ENCODE results near the gene SKAP2.

- TF ChIP-seq JUNB (IDR thresholded peaks at IDR 0.05; ENCODE audit: unreplicated experiment): no peak
- TF ChIP-seq, protein P1, sequence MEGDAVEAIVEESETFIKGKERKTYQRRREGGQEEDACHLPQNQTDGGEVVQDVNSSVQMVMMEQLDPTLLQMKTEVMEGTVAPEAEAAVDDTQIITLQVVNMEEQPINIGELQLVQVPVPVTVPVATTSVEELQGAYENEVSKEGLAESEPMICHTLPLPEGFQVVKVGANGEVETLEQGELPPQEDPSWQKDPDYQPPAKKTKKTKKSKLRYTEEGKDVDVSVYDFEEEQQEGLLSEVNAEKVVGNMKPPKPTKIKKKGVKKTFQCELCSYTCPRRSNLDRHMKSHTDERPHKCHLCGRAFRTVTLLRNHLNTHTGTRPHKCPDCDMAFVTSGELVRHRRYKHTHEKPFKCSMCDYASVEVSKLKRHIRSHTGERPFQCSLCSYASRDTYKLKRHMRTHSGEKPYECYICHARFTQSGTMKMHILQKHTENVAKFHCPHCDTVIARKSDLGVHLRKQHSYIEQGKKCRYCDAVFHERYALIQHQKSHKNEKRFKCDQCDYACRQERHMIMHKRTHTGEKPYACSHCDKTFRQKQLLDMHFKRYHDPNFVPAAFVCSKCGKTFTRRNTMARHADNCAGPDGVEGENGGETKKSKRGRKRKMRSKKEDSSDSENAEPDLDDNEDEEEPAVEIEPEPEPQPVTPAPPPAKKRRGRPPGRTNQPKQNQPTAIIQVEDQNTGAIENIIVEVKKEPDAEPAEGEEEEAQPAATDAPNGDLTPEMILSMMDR (conservative IDR thresholded peaks at IDR 0.05; ENCODE audit: low read depth in 2 of 2): no peak
- no peak for TF ChIP-seq POLR2AphosphoS5 (IDR thresholded peaks at IDR 0.05; ENCODE audit: low read depth)
- no peak for TF ChIP-seq EZH2 (IDR thresholded peaks at IDR 0.05; ENCODE audit: low read depth, unreplicated experiment)
Measured at GRCh38 chr7:26721450-26721849, 142.9 kb downstream of the SKAP2 start.

Measured in GM23338 (cell line).